Measurements from ENCODE around the gene STT3A. TPM values are rescaled to one million over a fixed set of nuclear protein-coding genes. Genes with fewer than 3 reads are reported as not detected.

STT3A gene
- total and polyA plus RNA-seq, 4 donors, result 47.5 to 176 (median 130) TPM

DNA sequence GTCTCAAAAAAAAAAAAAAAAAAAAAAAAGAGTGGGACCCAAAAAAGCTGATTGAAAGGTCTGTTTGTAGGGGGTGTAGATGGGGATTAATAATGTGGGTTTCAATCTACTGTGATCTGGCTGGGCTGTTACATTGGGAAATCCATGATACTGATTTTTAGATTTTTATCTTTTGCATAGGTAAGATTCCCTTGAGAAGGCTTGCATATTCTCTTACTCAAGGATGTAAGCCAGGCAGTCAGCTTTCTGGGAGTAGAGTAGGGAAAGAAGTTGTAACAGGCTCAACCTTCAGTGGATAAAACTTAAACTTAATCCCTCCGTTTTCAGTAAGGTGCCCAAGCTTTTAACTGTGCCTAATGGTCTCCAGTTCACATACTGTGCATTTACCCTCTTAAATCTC lies 30.4 kb downstream of the STT3A start (continued):
- no peak for TF ChIP-seq EGR1 (IDR thresholded peaks at IDR 0.05; ENCODE audit: low read depth in 2 of 2)
- TF ChIP-seq, protein P1, sequence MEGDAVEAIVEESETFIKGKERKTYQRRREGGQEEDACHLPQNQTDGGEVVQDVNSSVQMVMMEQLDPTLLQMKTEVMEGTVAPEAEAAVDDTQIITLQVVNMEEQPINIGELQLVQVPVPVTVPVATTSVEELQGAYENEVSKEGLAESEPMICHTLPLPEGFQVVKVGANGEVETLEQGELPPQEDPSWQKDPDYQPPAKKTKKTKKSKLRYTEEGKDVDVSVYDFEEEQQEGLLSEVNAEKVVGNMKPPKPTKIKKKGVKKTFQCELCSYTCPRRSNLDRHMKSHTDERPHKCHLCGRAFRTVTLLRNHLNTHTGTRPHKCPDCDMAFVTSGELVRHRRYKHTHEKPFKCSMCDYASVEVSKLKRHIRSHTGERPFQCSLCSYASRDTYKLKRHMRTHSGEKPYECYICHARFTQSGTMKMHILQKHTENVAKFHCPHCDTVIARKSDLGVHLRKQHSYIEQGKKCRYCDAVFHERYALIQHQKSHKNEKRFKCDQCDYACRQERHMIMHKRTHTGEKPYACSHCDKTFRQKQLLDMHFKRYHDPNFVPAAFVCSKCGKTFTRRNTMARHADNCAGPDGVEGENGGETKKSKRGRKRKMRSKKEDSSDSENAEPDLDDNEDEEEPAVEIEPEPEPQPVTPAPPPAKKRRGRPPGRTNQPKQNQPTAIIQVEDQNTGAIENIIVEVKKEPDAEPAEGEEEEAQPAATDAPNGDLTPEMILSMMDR (IDR thresholded peaks at IDR 0.05; ENCODE audit: low read depth, low read length, missing input control), result no peak

DNA sequence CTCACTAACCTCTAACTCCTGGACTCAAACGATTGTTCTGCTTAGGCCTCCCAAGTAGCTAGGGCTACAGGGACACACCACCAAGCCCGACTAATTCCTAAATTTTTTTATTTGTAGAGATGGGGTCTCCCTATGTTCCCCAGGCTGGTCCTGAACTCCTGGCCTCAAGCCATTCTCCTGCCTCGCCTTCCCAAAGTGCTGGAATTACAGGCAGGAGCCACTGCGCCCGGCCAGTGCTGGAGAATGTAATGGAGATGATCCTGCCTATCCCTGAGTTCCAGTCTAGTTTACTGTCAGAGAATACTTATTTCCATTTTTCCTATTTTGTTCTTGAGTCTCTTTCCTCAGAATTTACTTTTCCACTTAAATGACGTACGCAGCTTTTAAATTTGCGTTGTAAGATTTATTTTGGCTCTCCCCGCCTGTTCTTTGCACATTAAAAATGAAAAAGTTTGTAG lies 32.1 kb downstream of the STT3A start, which contains the start of gene CHEK1:
Gene CHEK1, plus strand, starts transcription at position 408 of the 458 bp plus-strand sequence. CDS start 1,606 bp downstream, outside the sequence.
- Histone ChIP-seq H3K36me3 (ENCODE audit: control insufficient read depth in 4 of 4, insufficient read depth in 3 of 4, low read depth in 1 of 4, low read length in 3 of 4) (peaks cover 10 to 23% (median 20%) of the 10 kb centered on the region in 4 donors), H3K4me1 (ENCODE audit: control insufficient read depth in 4 of 4, insufficient read depth in 4 of 4, low read length in 3 of 4) (peaks cover 3 to 20% (median 15%) of the 10 kb centered on the region in 4 donors), H3K4me3 (ENCODE audit: low read depth in 1 of 3, low read length in 3 of 3) (peak within 1 kb of the TSS; percentile 51 to 82 (median 75)), H3K9me3 (ENCODE audit: control insufficient read depth in 4 of 4, low read length in 3 of 4) (no peaks in the 10 kb centered on the region), H3K9ac (ENCODE audit: low read depth in 1 of 2, low read length in 2 of 2) (peak within 1 kb of the TSS; percentile 53 to 84), H3K27me3 (ENCODE audit: control insufficient read depth in 4 of 4, insufficient read depth in 4 of 4, low read length in 3 of 4) (no peaks in the 10 kb centered on the region), H3K27ac (ENCODE audit: low read depth in 1 of 2, low read length in 2 of 2) (peak within 1 kb of the TSS; percentile 93 to 95)
- TF ChIP-seq TAF1 (conservative IDR thresholded peaks at IDR 0.05), result no peak
- no peak for TF ChIP-seq JUND (IDR thresholded peaks at IDR 0.05)
- DNase-seq (ENCODE audit: low spot score), result no peak
- 62% methylated on average over 9 of the region's 9 CpGs for WGBS

DNA sequence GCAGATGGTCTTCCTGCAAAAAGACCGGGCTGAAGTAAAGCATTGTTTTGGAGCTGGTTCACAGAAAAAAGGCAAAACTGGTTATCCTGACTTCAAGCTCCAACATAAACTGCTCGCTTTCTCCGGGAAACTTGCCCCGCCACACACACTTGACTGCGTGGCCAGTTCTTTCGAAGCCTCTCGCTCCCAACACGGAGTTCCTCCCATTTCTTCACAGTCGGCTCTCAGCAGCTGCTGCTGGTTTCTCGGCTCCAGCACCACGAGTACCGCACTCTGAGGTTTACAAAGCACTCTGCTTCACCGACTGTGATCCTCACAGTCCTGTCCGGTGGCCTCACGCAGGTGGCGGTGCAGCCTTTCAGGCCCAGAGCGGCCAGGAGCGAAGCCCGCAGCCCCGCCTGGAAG lies 32.6 kb downstream of the STT3A start:
- peak overlapping the region; percentile 51 to 82 (median 75) for H3K4me3 ChIP-seq (ENCODE audit: low read depth in 1 of 3, low read length in 3 of 3)
- TF ChIP-seq SP1 (IDR thresholded peaks at IDR 0.05) (no peak), HNF4G (IDR thresholded peaks at IDR 0.05) (no peak), FOXA2 (IDR thresholded peaks at IDR 0.05) (no peak), TAF1 (conservative IDR thresholded peaks at IDR 0.05) (no peak), RAD21 (IDR thresholded peaks at IDR 0.05) (no peak), HNF4A (conservative IDR thresholded peaks at IDR 0.05) (no peak), RXRA (IDR thresholded peaks at IDR 0.05) (no peak), JUND (IDR thresholded peaks at IDR 0.05) (no peak), NR2F2 (IDR thresholded peaks at IDR 0.05) (no peak), EGR1 (IDR thresholded peaks at IDR 0.05; ENCODE audit: low read depth in 2 of 2) (no peak), YY1 (IDR thresholded peaks at IDR 0.05) (no peak), FOXA1 (IDR thresholded peaks at IDR 0.05) (no peak), GABPA (IDR thresholded peaks at IDR 0.05 in 1 of 2, conservative IDR thresholded peaks at IDR 0.05 in 1 of 2) (no peak)
- TF ChIP-seq, protein P2, sequence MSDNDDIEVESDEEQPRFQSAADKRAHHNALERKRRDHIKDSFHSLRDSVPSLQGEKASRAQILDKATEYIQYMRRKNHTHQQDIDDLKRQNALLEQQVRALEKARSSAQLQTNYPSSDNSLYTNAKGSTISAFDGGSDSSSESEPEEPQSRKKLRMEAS (IDR thresholded peaks at IDR 0.05), result no peak
- TF ChIP-seq, protein P3, sequence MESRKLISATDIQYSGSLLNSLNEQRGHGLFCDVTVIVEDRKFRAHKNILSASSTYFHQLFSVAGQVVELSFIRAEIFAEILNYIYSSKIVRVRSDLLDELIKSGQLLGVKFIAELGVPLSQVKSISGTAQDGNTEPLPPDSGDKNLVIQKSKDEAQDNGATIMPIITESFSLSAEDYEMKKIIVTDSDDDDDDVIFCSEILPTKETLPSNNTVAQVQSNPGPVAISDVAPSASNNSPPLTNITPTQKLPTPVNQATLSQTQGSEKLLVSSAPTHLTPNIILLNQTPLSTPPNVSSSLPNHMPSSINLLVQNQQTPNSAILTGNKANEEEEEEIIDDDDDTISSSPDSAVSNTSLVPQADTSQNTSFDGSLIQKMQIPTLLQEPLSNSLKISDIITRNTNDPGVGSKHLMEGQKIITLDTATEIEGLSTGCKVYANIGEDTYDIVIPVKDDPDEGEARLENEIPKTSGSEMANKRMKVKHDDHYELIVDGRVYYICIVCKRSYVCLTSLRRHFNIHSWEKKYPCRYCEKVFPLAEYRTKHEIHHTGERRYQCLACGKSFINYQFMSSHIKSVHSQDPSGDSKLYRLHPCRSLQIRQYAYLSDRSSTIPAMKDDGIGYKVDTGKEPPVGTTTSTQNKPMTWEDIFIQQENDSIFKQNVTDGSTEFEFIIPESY (IDR thresholded peaks at IDR 0.05), result no peak
- TF ChIP-seq, protein P4, sequence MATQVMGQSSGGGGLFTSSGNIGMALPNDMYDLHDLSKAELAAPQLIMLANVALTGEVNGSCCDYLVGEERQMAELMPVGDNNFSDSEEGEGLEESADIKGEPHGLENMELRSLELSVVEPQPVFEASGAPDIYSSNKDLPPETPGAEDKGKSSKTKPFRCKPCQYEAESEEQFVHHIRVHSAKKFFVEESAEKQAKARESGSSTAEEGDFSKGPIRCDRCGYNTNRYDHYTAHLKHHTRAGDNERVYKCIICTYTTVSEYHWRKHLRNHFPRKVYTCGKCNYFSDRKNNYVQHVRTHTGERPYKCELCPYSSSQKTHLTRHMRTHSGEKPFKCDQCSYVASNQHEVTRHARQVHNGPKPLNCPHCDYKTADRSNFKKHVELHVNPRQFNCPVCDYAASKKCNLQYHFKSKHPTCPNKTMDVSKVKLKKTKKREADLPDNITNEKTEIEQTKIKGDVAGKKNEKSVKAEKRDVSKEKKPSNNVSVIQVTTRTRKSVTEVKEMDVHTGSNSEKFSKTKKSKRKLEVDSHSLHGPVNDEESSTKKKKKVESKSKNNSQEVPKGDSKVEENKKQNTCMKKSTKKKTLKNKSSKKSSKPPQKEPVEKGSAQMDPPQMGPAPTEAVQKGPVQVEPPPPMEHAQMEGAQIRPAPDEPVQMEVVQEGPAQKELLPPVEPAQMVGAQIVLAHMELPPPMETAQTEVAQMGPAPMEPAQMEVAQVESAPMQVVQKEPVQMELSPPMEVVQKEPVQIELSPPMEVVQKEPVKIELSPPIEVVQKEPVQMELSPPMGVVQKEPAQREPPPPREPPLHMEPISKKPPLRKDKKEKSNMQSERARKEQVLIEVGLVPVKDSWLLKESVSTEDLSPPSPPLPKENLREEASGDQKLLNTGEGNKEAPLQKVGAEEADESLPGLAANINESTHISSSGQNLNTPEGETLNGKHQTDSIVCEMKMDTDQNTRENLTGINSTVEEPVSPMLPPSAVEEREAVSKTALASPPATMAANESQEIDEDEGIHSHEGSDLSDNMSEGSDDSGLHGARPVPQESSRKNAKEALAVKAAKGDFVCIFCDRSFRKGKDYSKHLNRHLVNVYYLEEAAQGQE (IDR thresholded peaks at IDR 0.05), result no peak
- TF ChIP-seq, protein P1 (IDR thresholded peaks at IDR 0.05; ENCODE audit: low read depth, low read length, missing input control), result no peak
- TF ChIP-seq, protein P5, sequence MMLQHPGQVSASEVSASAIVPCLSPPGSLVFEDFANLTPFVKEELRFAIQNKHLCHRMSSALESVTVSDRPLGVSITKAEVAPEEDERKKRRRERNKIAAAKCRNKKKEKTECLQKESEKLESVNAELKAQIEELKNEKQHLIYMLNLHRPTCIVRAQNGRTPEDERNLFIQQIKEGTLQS (IDR thresholded peaks at IDR 0.05), result no peak
- peak overlapping the region; percentile 93 to 95 for H3K27ac ChIP-seq (ENCODE audit: low read depth in 1 of 2, low read length in 2 of 2)
- no peaks in the 10 kb centered on the region for H3K27me3 ChIP-seq (ENCODE audit: control insufficient read depth in 4 of 4, insufficient read depth in 4 of 4, low read length in 3 of 4)
- peaks cover 3 to 20% (median 15%) of the 10 kb centered on the region in 4 donors for H3K4me1 ChIP-seq (ENCODE audit: control insufficient read depth in 4 of 4, insufficient read depth in 4 of 4, low read length in 3 of 4)
- peak overlapping the region; percentile 53 to 84 for H3K9ac ChIP-seq (ENCODE audit: low read depth in 1 of 2, low read length in 2 of 2)
- no peak for DNase-seq (ENCODE audit: low spot score)
- H3K9me3 ChIP-seq (ENCODE audit: control insufficient read depth in 4 of 4, low read length in 3 of 4), result no peaks in the 10 kb centered on the region
- WGBS, result 1% methylated on average over 20 of the region's 20 CpGs
- H3K36me3 ChIP-seq (ENCODE audit: control insufficient read depth in 4 of 4, insufficient read depth in 3 of 4, low read depth in 1 of 4, low read length in 3 of 4), result peaks cover 7 to 18% (median 16%) of the 10 kb centered on the region in 4 donors

All from liver (tissue), 9 donors.